GM23248 (cell line): ENCODE data around the gene TMED7.

Experiments
- EZH2 ChIP-seq: fragments of 200-600 bp; sonication (generic); IDR thresholded peaks from 2 replicates; pipeline ENCODE4 v1.6.1; 2018; ENCODE audit warnings: antibody characterized with exemption, mild to moderate bottlenecking; ENCODE audit not compliant: insufficient read depth, poor library complexity, severe bottlenecking
- EZH2phosphoT487 ChIP-seq: fragments of 200-600 bp; sonication (generic); IDR thresholded peaks from 2 replicates; pipeline ENCODE4 v1.6.1; 2018; ENCODE audit warnings: antibody characterized with exemption, moderate library complexity, mild to moderate bottlenecking, low read depth; ENCODE audit not compliant: insufficient read depth

- TF ChIP-seq EZH2phosphoT487 (no peak), EZH2 (no peak)
Observed at GRCh38 chr5:115583474-115583873, 42.4 kb downstream of the TMED7 start.
